Right cardiac atrium (tissue), 5 donors: ENCODE results near the gene PRKN. TPM values are rescaled to one million over a fixed set of nuclear protein-coding genes. Genes with fewer than 3 reads are reported as not detected.

Experiments used
- ATAC-seq, 2 donors: fragments of 200-7000 bp; cut with Tn5 transposase; one replicate each; pipeline versions ENCODE4 v1.8.0 to v1.9.1; 2020; ENCODE audit warnings: moderate library complexity in 2 of 2, mild to moderate bottlenecking in 1 of 2
- DNase-seq, 3 donors: peaks; one replicate each; pipeline ENCODE4 v3.0.0-alpha.2; 2020
- H3K27ac ChIP-seq: one replicate; pipeline ENCODE4 v1.5.1; 2013; ENCODE audit warnings: mild to moderate bottlenecking, low read length, control low read depth, moderate library complexity
- H3K27me3 ChIP-seq: one replicate; pipeline ENCODE4 v1.6.1; 2013; ENCODE audit not compliant: control insufficient read depth, insufficient read depth
- H3K4me1 ChIP-seq: one replicate; pipeline ENCODE4 v1.6.1; 2013; ENCODE audit warnings: low read length; ENCODE audit not compliant: control insufficient read depth, insufficient read depth
- H3K4me3 ChIP-seq: one replicate; pipeline ENCODE4 v1.5.1; 2013; ENCODE audit warnings: low read length, control low read depth
- H3K9me3 ChIP-seq: one replicate; pipeline ENCODE4 v1.6.1; 2013; ENCODE audit warnings: low read length; ENCODE audit not compliant: control insufficient read depth
- WGBS: extraction: QIAGEN DNeasy Blood & Tissue Kit; methylation state at CpG from one replicate; pipeline ENCODE4 v1.1.7; 2013; 5-methylcytosine and 5-hydroxymethylcytosine counted together
- intact Hi-C, 4 donors: fragments of 100-400 bp; cut with DNase I; formaldehyde crosslinking; loops; one replicate each; pipeline versions ENCODE4 v1.11.0 to v1.14.0; 2022 to 2023
- polyA plus RNA-seq: library from polyadenylated mRNA; stranded (reverse); fragments of 200-250 nt; gene quantifications from one replicate; pipeline ENCODE4 v1.2.3, GENCODE V29; 2013
- total RNA-seq, 4 donors: library from RNA; stranded (reverse); fragmentation: NEBNext Ultra II Directional; extraction: Animal tissue kit (Norgen Biotek cat#: 25700); gene quantifications; one replicate each; pipeline ENCODE4 v1.2.1, GENCODE V29; 2021
- donor health status: healthy with polysubstance abuse.
- donor health status: DM: no; HTN: yes; CAD: no.
- donor health status: DM: no; HTN: no; CAD: no.
- donor health status: DM: no; HTN: yes; CAD: no; lungs with severe emphysema.
- donor health status: DM: yes; HTN: yes; CAD: no.

Gene PRKN
- total and polyA plus RNA-seq, 5 donors = 9.6 to 33.0 (median 24.8) TPM

DNA sequence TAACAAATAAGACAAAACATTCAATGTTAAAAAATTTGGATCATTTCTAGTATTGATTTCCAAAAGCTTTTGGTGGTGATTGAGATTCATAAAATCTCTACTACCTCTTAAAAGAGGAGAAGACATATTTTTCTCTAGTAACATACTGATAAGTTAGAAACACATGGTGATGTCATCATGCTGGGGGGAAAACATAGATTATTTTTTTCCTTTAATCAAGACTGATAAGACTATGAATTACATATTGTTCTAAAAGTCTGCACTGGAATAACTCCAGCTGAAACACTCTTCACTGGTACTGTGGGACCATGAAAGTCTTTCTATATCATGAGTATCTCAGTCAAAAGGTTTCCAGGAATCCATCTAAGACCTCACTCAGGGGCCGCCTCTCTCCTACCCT lies 515.8 kb downstream of the PRKN start:
- ATAC-seq = no peak
- DNase-seq = no peak
- Histone ChIP-seq H3K9me3 (no peaks in the 10 kb centered on the region), H3K4me3 (no peak overlapping the region), H3K27me3 (no peaks in the 10 kb centered on the region), H3K4me1 (no peaks in the 10 kb centered on the region), H3K27ac (no peak overlapping the region)
- 90% methylated on average over 1 of the region's 1 CpG for WGBS
- intact Hi-C loops = no loop called here

DNA sequence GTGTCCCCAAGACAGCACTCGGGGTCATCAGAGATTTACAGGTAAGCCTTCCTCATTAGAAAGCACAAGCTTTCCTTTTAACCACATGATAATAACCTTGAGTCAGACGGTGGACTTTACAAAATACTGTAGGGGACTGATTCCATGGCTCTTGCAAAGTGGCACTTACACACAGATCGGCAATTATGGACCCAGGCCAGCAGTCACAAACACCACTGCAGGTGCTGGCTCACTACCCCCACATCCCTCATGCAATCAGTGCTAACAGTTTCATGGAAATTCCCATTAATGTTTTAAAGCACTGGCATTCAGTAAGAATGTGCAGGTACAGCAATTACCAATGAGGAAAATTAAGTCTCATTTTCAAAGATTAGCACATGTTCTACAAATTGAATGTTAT lies 516.5 kb downstream of the PRKN start:
- WGBS = 53% methylated on average over 3 of the region's 3 CpGs
- ATAC-seq = no peak

GRCh38 chr6:162203287-162203686 lies 524.3 kb downstream of the PRKN start:
- H3K4me3 ChIP-seq = no peak overlapping the region
- H3K4me1 ChIP-seq = peaks cover 5% of the 10 kb centered on the region
- no peaks in the 10 kb centered on the region for H3K27me3 ChIP-seq
- DNase-seq = peak in 2 of 3 donors; percentile 63 to 64
- no peaks in the 10 kb centered on the region for H3K9me3 ChIP-seq
- intact Hi-C loops = no loop called here
- WGBS = 45% methylated on average over 5 of the region's 5 CpGs
- peak; percentile 48 to 63 for ATAC-seq
- H3K27ac ChIP-seq = peak overlapping the region; percentile 30

More for the DNA sequence above, 516.5 kb downstream of the PRKN start:
- Histone ChIP-seq H3K4me3 (no peak overlapping the region), H3K9me3 (no peaks in the 10 kb centered on the region), H3K27ac (no peak overlapping the region), H3K4me1 (no peaks in the 10 kb centered on the region), H3K27me3 (no peaks in the 10 kb centered on the region)
- intact Hi-C loops = no loop called here
- DNase-seq = peak in 1 of 3 donors; percentile 56

DNA sequence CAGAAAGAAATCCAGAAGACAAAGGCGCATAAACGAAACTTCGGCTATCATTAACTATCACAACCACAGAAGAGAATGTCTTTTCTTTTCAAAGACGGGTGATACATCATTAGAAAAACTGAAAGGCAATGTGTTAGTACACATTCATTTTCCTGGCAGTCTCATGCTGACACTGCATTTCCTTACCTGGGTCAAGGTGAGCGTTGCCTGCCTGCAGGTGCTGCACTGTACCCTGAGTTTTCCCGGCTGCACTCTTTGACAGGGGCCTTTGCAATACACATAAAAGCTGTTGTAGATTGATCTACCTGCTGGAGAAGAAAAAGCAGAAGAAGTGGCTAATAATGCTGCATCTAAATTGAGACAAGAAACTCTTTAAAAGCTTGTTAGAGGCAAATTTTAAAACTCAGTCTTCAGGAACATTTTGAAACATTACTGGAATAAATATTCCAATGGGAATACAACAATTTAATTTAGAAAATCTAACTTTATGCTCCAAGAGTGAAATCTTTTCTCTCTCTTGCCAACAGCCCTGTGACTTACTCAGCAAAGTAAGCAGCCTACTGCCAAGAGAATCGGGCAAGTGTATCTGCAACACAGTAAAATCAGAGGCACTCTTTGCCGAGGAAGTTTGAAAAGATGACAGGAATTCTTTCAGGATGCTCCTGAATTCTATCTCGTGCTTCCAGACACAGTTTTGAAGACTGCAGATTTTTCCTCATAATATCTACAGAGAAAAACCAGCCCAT lies 526.4 kb downstream of the PRKN start:
- no peak for DNase-seq
- H3K9me3 ChIP-seq = no peaks in the 10 kb centered on the region
- whole genome bisulfite sequencing = 60% methylated on average over 9 of the region's 9 CpGs
- no peak overlapping the region for H3K27ac ChIP-seq
- H3K4me1 ChIP-seq = peaks cover 5% of the 10 kb centered on the region
- no peak overlapping the region for H3K4me3 ChIP-seq
- ATAC-seq = peak; percentile 66 to 72
- intact Hi-C loops = no loop called here
- no peaks in the 10 kb centered on the region for H3K27me3 ChIP-seq

- H3K4me1 ChIP-seq = peaks cover 5% of the 10 kb centered on the region
- 97% methylated on average over 9 of the region's 9 CpGs for WGBS
Observed at GRCh38 chr6:162200041-162200440, 527.5 kb downstream of the PRKN start.

DNA sequence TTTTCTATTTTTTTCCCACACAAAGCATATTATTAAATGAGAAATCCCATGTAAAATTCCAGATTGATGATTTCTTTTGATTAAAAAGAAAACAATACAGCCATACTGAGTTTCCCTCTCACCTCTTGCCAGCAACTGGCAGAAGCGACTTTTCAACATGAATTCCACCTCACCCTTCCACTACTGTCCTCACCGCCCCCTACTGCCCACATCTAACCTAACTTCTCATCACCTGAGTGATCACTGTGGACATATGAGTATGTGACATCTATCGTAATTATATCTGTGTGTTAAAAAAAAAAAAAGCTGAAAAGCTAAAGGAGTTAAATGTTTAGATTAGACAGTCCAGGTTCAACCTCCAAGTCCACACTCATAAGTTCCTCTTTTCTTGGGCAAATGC lies 528.6 kb downstream of the PRKN start:
- 92% methylated on average over 3 of the region's 3 CpGs for WGBS
- intact Hi-C loops = loop anchor here in 1 of 4 donors (10.0 kb wide), 1 partner anchor 186 kb away; no protein-coding TSS in a partner anchor
- H3K27me3 ChIP-seq = no peaks in the 10 kb centered on the region

More at GRCh38 chr6:162200041-162200440, 527.5 kb downstream of the PRKN start:
- intact Hi-C loops = no loop called here
- Histone ChIP-seq H3K9me3 (no peaks in the 10 kb centered on the region), H3K27ac (no peak overlapping the region), H3K4me3 (no peak overlapping the region), H3K27me3 (no peaks in the 10 kb centered on the region)
- ATAC-seq = no peak
- no peak for DNase-seq

DNA sequence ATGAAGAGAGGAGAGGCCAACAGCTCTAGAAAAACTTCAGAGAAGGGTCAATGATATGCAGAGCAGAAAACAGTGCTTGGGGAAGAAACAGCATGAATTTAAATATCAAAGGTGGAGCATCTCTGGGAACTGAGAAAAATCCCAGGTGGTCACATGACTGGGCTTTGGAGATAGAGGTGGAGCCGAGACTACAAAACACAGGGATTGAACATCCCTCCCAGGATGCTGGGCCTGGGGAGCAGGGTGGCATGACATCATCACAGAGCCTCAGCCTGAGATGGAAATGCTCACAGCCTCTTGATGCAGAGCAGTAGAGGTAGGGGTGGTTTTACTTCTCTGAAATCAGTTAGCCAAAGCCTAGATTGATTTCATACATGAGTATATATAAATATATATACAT lies 529.5 kb downstream of the PRKN start:
- H3K4me1 ChIP-seq = peaks cover 4% of the 10 kb centered on the region
- WGBS = 93% methylated on average over 1 of the region's 1 CpG
- intact Hi-C loops = loop anchor here in 1 of 4 donors (10.0 kb wide), 1 partner anchor 187 kb away; no protein-coding TSS in a partner anchor
- DNase-seq (no peak), ATAC-seq (no peak)
- H3K27ac ChIP-seq = no peak overlapping the region
- no peaks in the 10 kb centered on the region for H3K9me3 ChIP-seq
- no peak overlapping the region for H3K4me3 ChIP-seq
- no peaks in the 10 kb centered on the region for H3K27me3 ChIP-seq

More for the DNA sequence above, 528.6 kb downstream of the PRKN start:
- peaks cover 5% of the 10 kb centered on the region for H3K4me1 ChIP-seq
- no peak overlapping the region for H3K27ac ChIP-seq
- DNase-seq = no peak
- no peak overlapping the region for H3K4me3 ChIP-seq
- no peak for ATAC-seq
- H3K9me3 ChIP-seq = no peaks in the 10 kb centered on the region

- Histone ChIP-seq H3K4me1 (peaks cover 1% of the 10 kb centered on the region), H3K27me3 (no peaks in the 10 kb centered on the region), H3K9me3 (no peaks in the 10 kb centered on the region), H3K27ac (no peak overlapping the region), H3K4me3 (no peak overlapping the region)
- intact Hi-C loops = loop anchor here in 1 of 4 donors (10.0 kb wide), 1 partner anchor 189 kb away; no protein-coding TSS in a partner anchor
- ATAC-seq = no peak
- WGBS = 55% methylated on average over 2 of the region's 2 CpGs
- no peak for DNase-seq
Observed at GRCh38 chr6:162195441-162195840, 532.1 kb downstream of the PRKN start.

DNA sequence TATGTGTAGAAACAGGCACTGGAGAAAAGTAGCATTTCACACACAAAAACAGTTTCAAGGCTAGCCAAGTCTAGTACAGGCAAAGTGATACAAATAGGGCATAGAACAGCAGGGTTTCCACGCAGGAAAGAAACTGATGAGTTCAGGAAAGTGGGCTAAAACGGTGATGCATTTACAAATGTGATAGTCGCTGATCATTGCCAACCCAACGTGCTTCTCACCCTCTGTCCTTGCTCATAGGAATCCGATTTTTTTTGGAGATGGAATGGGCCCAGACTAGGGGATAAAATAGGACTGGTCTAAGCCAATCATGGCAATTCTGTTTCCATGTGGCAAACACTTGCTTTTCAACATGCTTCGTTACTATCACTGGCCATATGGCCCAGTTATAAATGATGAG lies 536.6 kb downstream of the PRKN start:
- H3K9me3 ChIP-seq = no peaks in the 10 kb centered on the region
- 78% methylated on average over 6 of the region's 6 CpGs for WGBS
- DNase-seq (no peak), ATAC-seq (no peak)
- intact Hi-C loops = loop anchor here in 1 of 4 donors (10.0 kb wide), 1 partner anchor 194 kb away; no protein-coding TSS in a partner anchor
- H3K4me3 ChIP-seq = no peak overlapping the region
- no peak overlapping the region for H3K27ac ChIP-seq
- H3K4me1 ChIP-seq = peaks cover 4% of the 10 kb centered on the region
- H3K27me3 ChIP-seq = no peaks in the 10 kb centered on the region

- H3K27me3 ChIP-seq = no peaks in the 10 kb centered on the region
- DNase-seq = no peak
- peaks cover 3% of the 10 kb centered on the region for H3K4me1 ChIP-seq
- peak; percentile 89 to 93 for ATAC-seq
- intact Hi-C loops = no loop called here
- H3K4me3 ChIP-seq = no peak overlapping the region
- WGBS = 39% methylated on average over 4 of the region's 4 CpGs
- H3K27ac ChIP-seq = peak overlapping the region; percentile 97
- no peaks in the 10 kb centered on the region for H3K9me3 ChIP-seq
Observed at GRCh38 chr6:162187168-162187935, 540.2 kb downstream of the PRKN start.

DNA sequence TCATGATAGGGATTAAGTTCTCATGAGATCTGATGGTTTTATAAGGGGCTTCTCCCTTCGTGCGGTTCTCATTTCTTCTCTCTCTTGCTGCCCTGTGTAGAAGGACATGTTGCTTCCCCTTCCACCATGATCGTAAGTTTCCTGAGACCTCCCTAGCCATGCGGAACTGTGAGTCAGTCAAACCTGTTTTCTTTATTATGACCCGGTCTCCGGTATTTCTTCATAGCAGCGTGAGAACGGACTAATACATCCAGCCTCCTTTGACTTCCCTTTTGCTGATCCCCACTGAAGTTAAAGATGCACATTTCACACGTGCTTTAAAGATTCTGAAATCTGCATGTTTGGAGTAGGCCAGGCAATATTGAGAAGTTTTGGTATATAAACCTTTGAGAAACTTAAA lies 543.1 kb downstream of the PRKN start:
- 91% methylated on average over 9 of the region's 9 CpGs for WGBS
- DNase-seq = no peak
- intact Hi-C loops = no loop called here
- ATAC-seq = no peak
- peaks cover 3% of the 10 kb centered on the region for H3K4me1 ChIP-seq
- no peaks in the 10 kb centered on the region for H3K9me3 ChIP-seq
- no peak overlapping the region for H3K4me3 ChIP-seq
- H3K27me3 ChIP-seq = no peaks in the 10 kb centered on the region
- no peak overlapping the region for H3K27ac ChIP-seq
